Uterus (tissue), 2 donors: ENCODE results near the gene TMEM45A.

ENCODE experiments used
- POLR2A ChIP-seq, 2 donors: fragments of 450-650 bp; IDR thresholded peaks; one replicate each; pipeline ENCODE4 v1.6.1; 2016; ENCODE audit warnings: antibody characterized with exemption in 2 of 2, mild to moderate bottlenecking in 1 of 2, moderate library complexity in 1 of 2
- TF ChIP-seq, protein P1 (sequence below), 4 experiments: fragments of 200-600 bp in 2 of 4; fragments of 450-650 bp in 2 of 4; sonication (generic) in 2 of 4; IDR thresholded peaks; one replicate each; pipeline ENCODE4 v1.5.1; 2016 to 2019; ENCODE audit warnings: antibody characterized with exemption in 4 of 4, mild to moderate bottlenecking in 2 of 4, moderate library complexity in 1 of 4

- TF ChIP-seq, protein P1, sequence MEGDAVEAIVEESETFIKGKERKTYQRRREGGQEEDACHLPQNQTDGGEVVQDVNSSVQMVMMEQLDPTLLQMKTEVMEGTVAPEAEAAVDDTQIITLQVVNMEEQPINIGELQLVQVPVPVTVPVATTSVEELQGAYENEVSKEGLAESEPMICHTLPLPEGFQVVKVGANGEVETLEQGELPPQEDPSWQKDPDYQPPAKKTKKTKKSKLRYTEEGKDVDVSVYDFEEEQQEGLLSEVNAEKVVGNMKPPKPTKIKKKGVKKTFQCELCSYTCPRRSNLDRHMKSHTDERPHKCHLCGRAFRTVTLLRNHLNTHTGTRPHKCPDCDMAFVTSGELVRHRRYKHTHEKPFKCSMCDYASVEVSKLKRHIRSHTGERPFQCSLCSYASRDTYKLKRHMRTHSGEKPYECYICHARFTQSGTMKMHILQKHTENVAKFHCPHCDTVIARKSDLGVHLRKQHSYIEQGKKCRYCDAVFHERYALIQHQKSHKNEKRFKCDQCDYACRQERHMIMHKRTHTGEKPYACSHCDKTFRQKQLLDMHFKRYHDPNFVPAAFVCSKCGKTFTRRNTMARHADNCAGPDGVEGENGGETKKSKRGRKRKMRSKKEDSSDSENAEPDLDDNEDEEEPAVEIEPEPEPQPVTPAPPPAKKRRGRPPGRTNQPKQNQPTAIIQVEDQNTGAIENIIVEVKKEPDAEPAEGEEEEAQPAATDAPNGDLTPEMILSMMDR (IDR thresholded peaks at IDR 0.05): no peak
- no peak for TF ChIP-seq POLR2A (IDR thresholded peaks at IDR 0.05)
Measured at GRCh38 chr3:100496711-100497261, 4.4 kb downstream of the TMEM45A start.
